ENCODE data around the gene TRAPPC3L. TPM values are rescaled to one million over a fixed set of nuclear protein-coding genes. Genes with fewer than 3 reads are reported as not detected.

Gene TRAPPC3L
- total RNA-seq, 1 experiment from 2014 or later: not detected

- H2BK12ac ChIP-seq (ENCODE audit: insufficient read length, low read depth, low read length): no peak overlapping the region
- no peak overlapping the region for H3K56ac ChIP-seq (ENCODE audit: insufficient read length, low read depth, low read length)
- H3K23me2 ChIP-seq (ENCODE audit: insufficient read length, low read depth, low read length, poor library complexity, severe bottlenecking): no peaks in the 10 kb centered on the region
- no peak overlapping the region for H2AK5ac ChIP-seq (ENCODE audit: insufficient read length, low read length)
- no peaks in the 10 kb centered on the region for H3K9me3 ChIP-seq (ENCODE audit: control insufficient read depth, low read depth, low read length)
- peaks cover 9 to 15% of the 10 kb centered on the region in 2 experiments for H3K4me1 Mint-ChIP-seq
- H3K27me3 Mint-ChIP-seq (ENCODE audit: low read depth): no peaks in the 10 kb centered on the region
- no peak overlapping the region for H4K91ac ChIP-seq (ENCODE audit: insufficient read length, low read depth, low read length)
- no peak overlapping the region for H2BK5ac ChIP-seq (ENCODE audit: insufficient read length, low read length)
- no CpG with 5 or more reads among the region's 3 CpGs for WGBS (ENCODE audit: extremely low coverage, insufficient read length, low lambda C conversion rate)
- H2BK15ac ChIP-seq (ENCODE audit: low read depth, low read length): no peak overlapping the region
- H3K36me3 Mint-ChIP-seq (ENCODE audit: insufficient read depth in 1 of 3, low read depth in 3 of 3): no peaks in the 10 kb centered on the region
- H3K4me1 ChIP-seq (ENCODE audit: insufficient read depth, low read length): no peaks in the 10 kb centered on the region
- H3K79me1 ChIP-seq (ENCODE audit: insufficient read depth, low read depth, low read length, poor library complexity, severe bottlenecking): no peaks in the 10 kb centered on the region
- H2BK20ac ChIP-seq (ENCODE audit: low read depth, low read length, poor library complexity, severe bottlenecking): no peak overlapping the region
- no peak overlapping the region for H3K27ac ChIP-seq (ENCODE audit: insufficient read length, low read depth, low read length)
- no peaks in the 10 kb centered on the region for H3K27me3 ChIP-seq (ENCODE audit: insufficient read depth, low read length)
- H3T11ph ChIP-seq (ENCODE audit: low read length): no peak overlapping the region
- H4K8ac ChIP-seq (replicated peaks; ENCODE audit: insufficient read length, low read depth, low read length): no peak overlapping the region
- DNase-seq: no peak
- H3K23ac ChIP-seq (ENCODE audit: insufficient read length, low read depth, low read length): no peak overlapping the region
- H2AFZ ChIP-seq (ENCODE audit: low read length): no peak overlapping the region
- no peak overlapping the region for H3K9ac ChIP-seq (ENCODE audit: extremely low read depth, insufficient read length, low read length)
- H3K27ac Mint-ChIP-seq: no peak overlapping the region
- no peak overlapping the region for H3K4me3 Mint-ChIP-seq
- no peak overlapping the region for H3K4ac ChIP-seq (ENCODE audit: low read depth, low read length)
- H3K14ac ChIP-seq (ENCODE audit: insufficient read depth, low read length): no peak overlapping the region
- H3K79me2 ChIP-seq (ENCODE audit: insufficient read depth, low read length): no peaks in the 10 kb centered on the region
- no peaks in the 10 kb centered on the region for H3K9me3 Mint-ChIP-seq
- no peaks in the 10 kb centered on the region for H4K20me1 ChIP-seq (ENCODE audit: control insufficient read depth, insufficient read depth, insufficient read length)
- H2BK120ac ChIP-seq (ENCODE audit: low read depth, low read length, poor library complexity, severe bottlenecking): no peak overlapping the region
- no peak overlapping the region for H3K4me2 ChIP-seq (ENCODE audit: insufficient read depth, insufficient read length, low read length)
- no peak overlapping the region for H3K18ac ChIP-seq (ENCODE audit: insufficient read length, low read depth, low read length)
- no peak for TF ChIP-seq CTCF (conservative IDR thresholded peaks at IDR 0.05)
- H4K5ac ChIP-seq (ENCODE audit: insufficient read length, low read depth, low read length): no peak overlapping the region
Measured at GRCh38 chr6:116447052-116447451, 98.4 kb downstream of the TRAPPC3L start.

Measured in H9 (cell line).